H7 (cell line): Measurements from ENCODE around the gene LAMA3. TPM values are rescaled to one million over a fixed set of nuclear protein-coding genes. Genes with fewer than 3 reads are reported as not detected.

Experiments used
- DNase-seq: peaks from one replicate; pipeline ENCODE4 v3.0.0; 2012
- H3K27me3 ChIP-seq: 2 replicates; pipeline ENCODE4 v1.6.0; 2011; ENCODE audit warnings: mild to moderate bottlenecking, low read length; ENCODE audit not compliant: control insufficient read depth, insufficient read depth
- H3K36me3 ChIP-seq: replicated peaks from 2 replicates; pipeline ENCODE4 v1.5.1; 2011; ENCODE audit warnings: low read length; ENCODE audit not compliant: control insufficient read depth, insufficient read depth
- H3K4me3 ChIP-seq: 2 replicates; pipeline ENCODE4 v1.5.1; 2011; ENCODE audit warnings: low read depth, mild to moderate bottlenecking, control low read depth, low read length, moderate library complexity; ENCODE audit not compliant: insufficient read depth
- total RNA-seq: library from RNA; depleted of rRNA; stranded (reverse); fragments of >200 nt; shearing (Covaris generic); gene quantifications from 2 replicates; pipeline ENCODE4 v1.2.3, GENCODE V29; 2014

The LAMA3 gene
- total RNA-seq, 1 experiment from 2014 or later: 0.21 TPM

DNA sequence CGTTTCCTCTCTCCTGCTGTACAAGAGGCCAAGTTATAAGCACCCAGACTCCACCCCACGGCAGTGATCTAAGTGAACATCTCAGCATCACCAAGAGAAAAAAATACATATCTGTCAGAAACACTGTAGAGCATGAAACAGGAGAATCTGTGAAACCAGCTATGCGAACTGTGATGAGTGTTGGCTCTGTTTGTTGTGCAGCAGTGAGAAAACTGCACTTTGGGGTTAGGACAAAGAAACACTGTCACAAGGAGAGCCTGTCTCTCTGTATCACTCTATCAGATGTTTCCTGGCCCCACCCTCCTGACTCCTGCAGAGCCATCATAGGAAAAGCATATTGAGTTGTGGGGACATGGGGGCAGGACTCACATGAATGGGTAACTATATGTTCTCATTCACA is 87.1 kb downstream of the LAMA3 start:
- DNase-seq: no peak
- Histone ChIP-seq H3K27me3 (no peaks in the 10 kb centered on the region), H3K4me3 (no peak overlapping the region), H3K36me3 (no peaks in the 10 kb centered on the region)

DNA sequence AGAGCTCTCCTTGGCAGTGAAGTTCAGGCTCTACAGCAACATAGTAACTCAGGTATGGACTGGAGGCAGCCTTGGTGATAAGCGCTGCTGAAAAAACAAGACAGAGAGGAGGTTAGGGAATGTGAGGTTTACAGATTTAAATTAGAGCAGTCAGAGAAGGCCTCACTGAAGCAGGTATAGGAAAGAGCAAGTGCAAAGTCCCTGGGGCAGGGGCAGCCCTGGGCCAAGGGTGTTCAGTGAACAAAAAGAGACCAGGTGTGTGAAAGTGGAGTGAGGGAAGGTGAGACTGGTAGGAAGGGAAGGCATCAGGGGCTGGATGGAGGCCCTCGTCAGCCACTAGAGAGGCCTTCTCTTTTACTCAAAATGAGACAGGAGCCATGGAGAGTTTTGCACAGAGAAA is 89.6 kb downstream of the LAMA3 start:
- no peak for DNase-seq
- Histone ChIP-seq H3K36me3 (no peaks in the 10 kb centered on the region), H3K4me3 (no peak overlapping the region), H3K27me3 (no peaks in the 10 kb centered on the region)

- DNase-seq: no peak
- no peaks in the 10 kb centered on the region for H3K36me3 ChIP-seq
- no peaks in the 10 kb centered on the region for H3K27me3 ChIP-seq
- H3K4me3 ChIP-seq: no peak overlapping the region
Measured at GRCh38 chr18:23779696-23780303, 90.5 kb downstream of the LAMA3 start.

GRCh38 chr18:23784832-23785245 is 95.6 kb downstream of the LAMA3 start:
- no peak overlapping the region for H3K4me3 ChIP-seq
- no peak for DNase-seq
- no peaks in the 10 kb centered on the region for H3K36me3 ChIP-seq
- H3K27me3 ChIP-seq: no peaks in the 10 kb centered on the region

DNA sequence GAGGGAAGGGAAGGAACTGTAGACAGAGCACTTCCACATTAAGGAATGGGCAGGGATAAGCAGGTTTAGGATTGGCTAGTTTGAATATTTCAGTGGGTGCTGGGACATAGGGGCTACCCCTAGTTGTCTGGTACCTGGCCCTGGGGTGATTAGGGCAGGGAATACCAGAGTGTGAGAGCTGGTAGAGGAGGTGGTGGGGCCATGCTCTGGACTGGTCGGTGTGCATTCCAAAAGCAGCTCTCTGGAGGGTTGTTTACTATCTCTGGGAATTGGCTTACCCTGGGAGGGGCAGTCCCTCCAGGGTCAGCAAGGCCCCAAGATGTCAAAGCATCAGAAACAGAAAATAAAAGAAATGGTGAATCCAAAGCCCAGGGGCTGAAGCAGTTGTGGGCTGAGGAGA is 103.8 kb downstream of the LAMA3 start:
- no peak for DNase-seq
- Histone ChIP-seq H3K4me3 (no peak overlapping the region), H3K36me3 (no peaks in the 10 kb centered on the region), H3K27me3 (no peaks in the 10 kb centered on the region; the same call in 1 of the 2 replicates)

DNA sequence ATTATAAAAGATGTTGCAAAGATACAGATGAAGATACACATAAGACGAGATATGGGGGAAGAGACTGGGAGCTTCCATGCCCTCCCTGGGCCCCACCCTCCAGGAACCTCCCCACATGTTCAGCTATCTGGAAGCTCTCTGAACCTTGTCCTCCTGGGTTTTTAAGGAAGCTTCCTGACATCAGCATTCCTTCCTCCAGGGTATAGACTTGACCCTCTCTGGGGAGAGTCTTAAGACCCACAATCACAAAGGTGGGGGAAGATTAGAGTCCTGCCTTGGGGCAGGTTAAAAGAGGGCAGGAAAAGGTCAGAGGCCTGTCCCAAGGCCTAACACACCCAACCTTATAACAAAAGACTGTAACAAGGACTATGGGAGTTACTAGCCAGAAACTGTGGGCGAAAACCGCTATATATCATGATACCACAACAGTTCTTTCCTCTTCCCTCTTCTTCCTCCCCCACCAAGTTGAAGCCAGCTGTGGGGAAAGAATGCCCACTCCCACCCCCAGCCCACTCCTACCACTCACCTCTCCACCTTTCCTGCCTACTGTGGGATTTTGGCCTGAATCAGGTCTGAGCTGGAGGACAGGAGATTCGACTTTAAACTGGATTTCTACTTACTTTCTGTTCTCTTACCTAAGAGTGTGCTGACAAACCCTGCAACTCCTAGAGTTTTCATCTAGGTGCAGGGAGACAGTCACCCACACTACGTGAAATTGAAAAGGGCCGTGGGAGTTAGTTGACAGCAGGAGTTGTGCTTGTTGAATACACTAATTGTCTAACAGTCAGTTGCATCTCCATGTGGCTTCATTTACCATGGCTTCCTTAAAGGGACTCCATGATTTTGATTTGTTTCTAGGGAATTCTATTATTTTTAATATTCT is 105.0 kb downstream of the LAMA3 start:
- DNase-seq: no peak
- Histone ChIP-seq H3K4me3 (no peak overlapping the region), H3K27me3 (no peaks in the 10 kb centered on the region; the same call in 1 of the 2 replicates), H3K36me3 (no peaks in the 10 kb centered on the region)

- DNase-seq: no peak
- Histone ChIP-seq H3K36me3 (no peaks in the 10 kb centered on the region), H3K27me3 (no peaks in the 10 kb centered on the region), H3K4me3 (no peak overlapping the region)
Measured at GRCh38 chr18:23798249-23798648, 109.0 kb downstream of the LAMA3 start.

GRCh38 chr18:23798824-23799223 is 109.6 kb downstream of the LAMA3 start:
- Histone ChIP-seq H3K27me3 (no peaks in the 10 kb centered on the region), H3K36me3 (no peaks in the 10 kb centered on the region), H3K4me3 (no peak overlapping the region)
- no peak for DNase-seq

GRCh38 chr18:23799540-23799939 is 110.3 kb downstream of the LAMA3 start:
- DNase-seq: no peak
- Histone ChIP-seq H3K27me3 (no peaks in the 10 kb centered on the region), H3K36me3 (no peaks in the 10 kb centered on the region), H3K4me3 (no peak overlapping the region)

DNA sequence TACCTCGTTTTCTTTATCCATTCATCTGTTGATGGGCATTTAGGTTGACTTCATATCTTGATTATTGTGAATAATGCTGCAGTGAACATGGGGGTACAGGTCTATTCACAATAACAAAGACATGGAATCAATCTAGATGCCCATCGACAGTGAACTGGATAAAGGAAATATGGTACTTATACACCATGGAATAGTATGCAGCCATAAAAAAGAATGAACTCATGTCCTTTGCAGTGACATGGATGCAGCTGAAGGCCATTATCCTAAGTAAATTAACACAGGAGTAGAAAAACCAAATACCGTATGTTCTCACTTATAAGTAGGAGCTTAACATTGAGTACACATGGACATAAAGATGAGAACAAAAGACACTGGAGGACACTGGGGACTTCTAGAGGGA is 111.6 kb downstream of the LAMA3 start:
- Histone ChIP-seq H3K27me3 (no peaks in the 10 kb centered on the region), H3K4me3 (no peak overlapping the region)
- DNase-seq: no peak

GRCh38 chr18:23802817-23803216 is 113.6 kb downstream of the LAMA3 start:
- Histone ChIP-seq H3K4me3 (no peak overlapping the region), H3K36me3 (no peaks in the 10 kb centered on the region), H3K27me3 (no peaks in the 10 kb centered on the region)
- DNase-seq: no peak

More for the DNA sequence above, 111.6 kb downstream of the LAMA3 start:
- H3K36me3 ChIP-seq: no peaks in the 10 kb centered on the region

GRCh38 chr18:23803755-23804154 is 114.5 kb downstream of the LAMA3 start:
- no peak for DNase-seq
- Histone ChIP-seq H3K36me3 (no peaks in the 10 kb centered on the region), H3K4me3 (no peak overlapping the region), H3K27me3 (no peaks in the 10 kb centered on the region)

DNA sequence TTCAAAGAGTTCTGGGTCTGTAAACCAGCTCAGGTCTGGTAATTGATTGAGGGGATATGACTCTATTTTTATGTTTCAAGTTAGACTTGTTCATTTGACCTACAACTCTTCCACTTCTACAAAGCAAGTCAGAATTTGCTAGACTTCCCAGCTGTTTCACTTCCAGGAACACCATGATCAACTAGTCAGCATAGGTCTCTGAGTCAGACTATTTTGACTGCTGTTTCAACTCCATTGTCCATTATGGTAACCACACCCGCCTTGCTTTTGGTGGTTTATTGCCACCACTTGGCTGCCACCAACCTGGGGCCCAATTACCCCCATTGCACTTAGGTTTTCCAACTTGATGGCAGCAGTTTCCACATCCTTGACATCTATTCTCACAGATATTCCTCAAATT is 116.6 kb downstream of the LAMA3 start:
- H3K36me3 ChIP-seq: no peaks in the 10 kb centered on the region
- H3K27me3 ChIP-seq: no peaks in the 10 kb centered on the region
- no peak for DNase-seq
- no peak overlapping the region for H3K4me3 ChIP-seq

- H3K36me3 ChIP-seq: no peaks in the 10 kb centered on the region
- no peaks in the 10 kb centered on the region for H3K27me3 ChIP-seq
- no peak for DNase-seq
- H3K4me3 ChIP-seq: no peak overlapping the region
Measured at GRCh38 chr18:23809415-23809814, 120.2 kb downstream of the LAMA3 start.

DNA sequence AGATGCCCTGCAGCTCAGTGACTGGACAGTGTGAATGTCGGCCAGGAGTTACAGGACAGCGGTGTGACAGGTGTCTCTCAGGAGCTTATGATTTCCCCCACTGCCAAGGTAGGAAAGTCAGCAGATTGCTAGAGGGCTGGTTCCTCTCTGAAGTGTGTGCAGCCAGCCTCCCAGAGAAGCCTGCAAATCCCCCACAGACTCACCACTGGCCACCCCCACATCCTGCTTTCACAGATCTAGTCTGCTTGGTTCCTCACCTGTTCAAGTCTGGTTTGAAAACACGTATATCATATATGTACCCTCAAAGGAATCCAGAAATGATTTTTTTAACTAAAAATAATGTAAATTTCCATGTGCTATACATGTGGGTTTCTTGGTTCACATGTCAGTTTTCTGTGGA is 121.1 kb downstream of the LAMA3 start:
- DNase-seq: no peak
- no peaks in the 10 kb centered on the region for H3K27me3 ChIP-seq

More for the DNA sequence above, 121.1 kb downstream of the LAMA3 start:
- no peak overlapping the region for H3K4me3 ChIP-seq
- H3K36me3 ChIP-seq: no peaks in the 10 kb centered on the region
